OCI-LY3 (cell line): Measurements from ENCODE around the gene C22orf39.

Experiments used
- CTCF ChIP-seq: fragments of 200-600, 300-600 bp; sonication (generic); IDR thresholded peaks from 2 replicates; pipeline ENCODE4 v1.5.1; 2014; ENCODE audit warnings: antibody characterized with exemption, low read length, low read depth
- EZH2phosphoT487 ChIP-seq: fragments of 200-600 bp; shearing (Covaris generic); IDR thresholded peaks from 2 replicates; pipeline ENCODE4 v1.6.1; 2018; ENCODE audit warnings: antibody characterized with exemption, mixed run types, low read depth

DNA sequence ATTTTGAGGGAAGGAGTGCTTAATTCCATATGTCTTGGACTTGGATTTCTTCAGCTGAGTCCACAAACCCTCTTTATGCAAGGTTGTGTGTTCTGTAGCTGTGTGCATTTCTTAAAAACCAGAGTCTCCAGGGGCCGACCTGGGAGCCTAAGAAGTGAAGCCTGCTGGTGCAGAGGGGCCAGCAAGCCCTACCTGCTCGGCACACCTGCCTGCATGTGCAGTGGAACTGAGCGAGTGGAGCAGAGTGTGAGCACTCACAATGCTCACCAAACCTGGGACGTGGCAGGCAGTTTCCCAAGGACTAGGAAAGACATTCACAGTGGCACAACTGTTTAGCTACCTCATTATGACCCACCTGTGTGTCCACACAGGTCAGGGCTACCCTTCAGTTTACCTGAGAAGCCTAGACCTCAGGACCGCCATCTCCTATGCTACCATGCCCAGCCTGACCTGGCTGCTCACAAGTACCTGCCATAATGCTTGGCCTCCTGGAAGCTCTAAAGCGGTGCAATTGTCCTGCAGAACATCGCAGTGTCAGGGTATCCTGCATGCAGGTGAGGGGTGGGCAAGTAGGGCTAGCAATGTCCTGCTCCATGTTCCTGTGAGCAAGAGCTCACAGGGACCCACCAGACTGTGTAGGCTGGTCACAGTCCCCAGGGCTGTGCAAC is 3.8 kb downstream of the C22orf39 start:
- no peak for TF ChIP-seq CTCF
- TF ChIP-seq EZH2phosphoT487 = no peak
